Neural progenitor cell (in vitro differentiated cells): ENCODE measurements around the gene NETO1. TPM values are rescaled to one million over a fixed set of nuclear protein-coding genes. Genes with fewer than 3 reads are reported as not detected.
A peak's percentile ranks its signal among the peaks of the same experiment; 100 is the strongest.

Source experiments
- DNase-seq: peaks from one replicate; pipeline ENCODE4 v3.0.0-alpha.2; 2016; ENCODE audit warnings: low spot score
- H2AFZ ChIP-seq: fragments of 200-600 bp; sonication (generic); replicated peaks from 2 replicates; pipeline ENCODE4 v1.6.1; 2016; ENCODE audit warnings: antibody characterized with exemption
- H3F3A ChIP-seq: fragments of 200-600 bp; sonication (generic); 2 replicates; pipeline ENCODE4 v1.6.1; 2016; ENCODE audit warnings: antibody characterized with exemption, low read depth
- H3K27ac ChIP-seq: fragments of 200-600 bp; sonication (generic); 2 replicates; pipeline ENCODE4 v1.5.1; 2016; ENCODE audit warnings: mild to moderate bottlenecking
- H3K27me3 ChIP-seq: fragments of 200-600 bp; sonication (generic); 2 replicates; pipeline ENCODE4 v1.6.1; 2016; ENCODE audit warnings: mild to moderate bottlenecking, moderate library complexity
- H3K36me3 ChIP-seq: fragments of 200-600 bp; sonication (generic); 2 replicates; pipeline ENCODE4 v1.5.1; 2016
- H3K4me1 ChIP-seq: fragments of 200-600 bp; sonication (generic); 2 replicates; pipeline ENCODE4 v1.6.1; 2016; ENCODE audit warnings: mixed run types
- H3K4me2 ChIP-seq: fragments of 200-600 bp; sonication (generic); 2 replicates; pipeline ENCODE4 v1.6.1; 2016
- H3K4me3 ChIP-seq: fragments of 200-600 bp; sonication (generic); 2 replicates; pipeline ENCODE4 v1.5.1; 2016
- H3K79me2 ChIP-seq: fragments of 200-600 bp; sonication (generic); 2 replicates; pipeline ENCODE4 v1.6.1; 2016; ENCODE audit warnings: low read depth
- H3K9ac ChIP-seq: fragments of 200-600 bp; sonication (generic); 2 replicates; pipeline ENCODE4 v1.6.1; 2016
- H3K9me3 ChIP-seq: fragments of 200-600 bp; sonication (generic); 2 replicates; pipeline ENCODE4 v1.5.1; 2016; ENCODE audit warnings: low read depth
- H4K20me1 ChIP-seq: fragments of 200-600 bp; sonication (generic); 2 replicates; pipeline ENCODE4 v1.6.1; 2016; ENCODE audit warnings: low read depth
- H3K27ac Mint-ChIP-seq: 3 replicates; pipeline ENCODE4 v1.8.0; 2021; ENCODE audit warnings: mixed read lengths
- H3K27me3 Mint-ChIP-seq: 2 replicates; pipeline ENCODE4 v1.8.0; 2022; ENCODE audit warnings: low read depth, mild to moderate bottlenecking, inconsistent platforms, moderate library complexity, mixed read lengths; ENCODE audit not compliant: insufficient read depth
- H3K36me3 Mint-ChIP-seq: 3 replicates; pipeline ENCODE4 v1.8.0; 2021; ENCODE audit warnings: mixed read lengths
- H3K4me1 Mint-ChIP-seq: 3 replicates; pipeline ENCODE4 v1.8.0; 2021; ENCODE audit warnings: mixed read lengths
- H3K4me3 Mint-ChIP-seq: 3 replicates; pipeline ENCODE4 v1.8.0; 2021; ENCODE audit warnings: mild to moderate bottlenecking, moderate library complexity, mixed read lengths
- H3K9me3 Mint-ChIP-seq: 3 replicates; pipeline ENCODE4 v1.8.0; 2020; ENCODE audit warnings: mixed read lengths
- CTCF ChIP-seq: fragments of 200-600 bp; sonication (generic); IDR thresholded peaks from 2 replicates; pipeline ENCODE4 v1.5.1; 2017; ENCODE audit warnings: antibody characterized with exemption, mild to moderate bottlenecking
- EZH2 ChIP-seq: fragments of 200-600 bp; sonication (generic); IDR thresholded peaks from 2 replicates; pipeline ENCODE4 v1.6.1; 2017; ENCODE audit warnings: antibody characterized with exemption, mild to moderate bottlenecking, moderate library complexity
- EZH2phosphoT487 ChIP-seq: fragments of 200-600 bp; sonication (generic); IDR thresholded peaks from 2 replicates; pipeline ENCODE4 v1.6.1; 2017; ENCODE audit warnings: antibody characterized with exemption
- total RNA-seq: library from RNA; depleted of rRNA; stranded (reverse); fragments of >200 nt; gene quantifications from 2 replicates; pipeline ENCODE4 v1.2.3, GENCODE V29; 2015; ENCODE audit warnings: low replicate concordance

Gene NETO1
- total RNA-seq, 1 donor from 2014 or later: 3.2 TPM

GRCh38 chr18:72878561-72878960 is 10.8 kb upstream of the NETO1 start:
- Histone ChIP-seq H2AFZ (no peak overlapping the region), H3K4me1 (peaks cover 6% of the 10 kb centered on the region), H3K27ac (no peak overlapping the region), H3K79me2 (no peaks in the 10 kb centered on the region), H4K20me1 (no peaks in the 10 kb centered on the region), H3K9me3 (no peaks in the 10 kb centered on the region), H3K4me2 (no peak overlapping the region), H3K4me3 (no peak overlapping the region), H3K36me3 (no peaks in the 10 kb centered on the region), H3F3A (no peaks in the 10 kb centered on the region), H3K27me3 (no peaks in the 10 kb centered on the region), H3K9ac (no peak overlapping the region)
- Mint-ChIP-seq H3K27ac (no peak overlapping the region), H3K36me3 (no peaks in the 10 kb centered on the region), H3K4me3 (no peak overlapping the region), H3K27me3 (peaks cover 2% of the 10 kb centered on the region), H3K9me3 (no peaks in the 10 kb centered on the region), H3K4me1 (no peaks in the 10 kb centered on the region)
- peak; percentile 27 for DNase-seq
- TF ChIP-seq EZH2phosphoT487 (no peak), EZH2 (no peak), CTCF (no peak)

GRCh38 chr18:72878143-72878542 is 10.4 kb upstream of the NETO1 start:
- H3K27ac ChIP-seq: no peak overlapping the region
- Mint-ChIP-seq H3K9me3 (no peaks in the 10 kb centered on the region), H3K4me3 (no peak overlapping the region), H3K4me1 (no peaks in the 10 kb centered on the region), H3K27me3 (peaks cover 2% of the 10 kb centered on the region), H3K27ac (no peak overlapping the region), H3K36me3 (no peaks in the 10 kb centered on the region)
- no peaks in the 10 kb centered on the region for H4K20me1 ChIP-seq
- no peaks in the 10 kb centered on the region for H3K9me3 ChIP-seq
- no peak overlapping the region for H3K4me3 ChIP-seq
- TF ChIP-seq EZH2 (no peak), EZH2phosphoT487 (no peak), CTCF (no peak)
- no peak overlapping the region for H3K9ac ChIP-seq
- H3K4me1 ChIP-seq: peaks cover 6% of the 10 kb centered on the region
- no peaks in the 10 kb centered on the region for H3K79me2 ChIP-seq
- H3K36me3 ChIP-seq: no peaks in the 10 kb centered on the region
- no peaks in the 10 kb centered on the region for H3F3A ChIP-seq
- no peak for DNase-seq
- no peak overlapping the region for H3K4me2 ChIP-seq
- no peaks in the 10 kb centered on the region for H3K27me3 ChIP-seq
- H2AFZ ChIP-seq: no peak overlapping the region

GRCh38 chr18:72871091-72871490 is 3.3 kb upstream of the NETO1 start:
- Histone ChIP-seq H2AFZ (no peak overlapping the region), H3K4me3 (no peak overlapping the region), H3K36me3 (no peaks in the 10 kb centered on the region), H4K20me1 (peaks cover 9% of the 10 kb centered on the region), H3K79me2 (no peaks in the 10 kb centered on the region), H3K4me1 (peaks cover 6% of the 10 kb centered on the region), H3F3A (peaks cover 4% of the 10 kb centered on the region), H3K9ac (no peak overlapping the region), H3K27me3 (peaks cover 64% of the 10 kb centered on the region), H3K27ac (no peak overlapping the region), H3K9me3 (no peaks in the 10 kb centered on the region), H3K4me2 (no peak overlapping the region)
- Mint-ChIP-seq H3K4me1 (peaks cover 3% of the 10 kb centered on the region), H3K27me3 (peaks cover 21% of the 10 kb centered on the region), H3K36me3 (no peaks in the 10 kb centered on the region), H3K27ac (no peak overlapping the region), H3K4me3 (no peak overlapping the region), H3K9me3 (no peaks in the 10 kb centered on the region)
- DNase-seq: no peak
- TF ChIP-seq EZH2phosphoT487 (no peak), EZH2 (no peak), CTCF (no peak)
